Spinal cord (tissue), 10 donors: Measurements from ENCODE around the gene MYO1D. TPM values are rescaled to one million over a fixed set of nuclear protein-coding genes. Genes with fewer than 3 reads are reported as not detected.

Experiments
- DNase-seq, 6 donors: peaks; one replicate each; pipeline versions ENCODE4 v3.0.0 to v3.0.0-alpha.2; 2013 to 2015; ENCODE audit warnings: low spot score in 6 of 6, low read depth in 4 of 6
- H3K27ac ChIP-seq: one replicate; pipeline ENCODE4 v1.5.1; 2013; ENCODE audit warnings: low read depth, low read length, control low read depth
- H3K27me3 ChIP-seq: one replicate; pipeline ENCODE4 v1.6.1; 2013; ENCODE audit warnings: low read length; ENCODE audit not compliant: control insufficient read depth, insufficient read depth
- H3K36me3 ChIP-seq: one replicate; pipeline ENCODE4 v1.6.1; 2013; ENCODE audit warnings: low read length; ENCODE audit not compliant: control insufficient read depth, insufficient read depth
- H3K4me1 ChIP-seq: one replicate; pipeline ENCODE4 v1.6.1; 2013; ENCODE audit warnings: low read length; ENCODE audit not compliant: control insufficient read depth, insufficient read depth
- H3K4me3 ChIP-seq: one replicate; pipeline ENCODE4 v1.5.1; 2013; ENCODE audit warnings: low read depth, low read length, control low read depth
- H3K9me3 ChIP-seq: one replicate; pipeline ENCODE4 v1.6.1; 2013; ENCODE audit warnings: low read length; ENCODE audit not compliant: control insufficient read depth, insufficient read depth
- WGBS: methylation state at CpG from one replicate; pipeline ENCODE4 v1.1.5; 2013; ENCODE audit warnings: missing lambda C conversion rate; ENCODE audit not compliant: insufficient coverage; 5-methylcytosine and 5-hydroxymethylcytosine counted together
- polyA plus RNA-seq, 2 donors: library from polyadenylated mRNA; unstranded; fragments of 120-200 nt; gene quantifications; one replicate each; pipeline ENCODE4 v1.2.1, GENCODE V29; 2013; ENCODE audit not compliant: insufficient read length in 2 of 2
- total RNA-seq, 2 donors: library from RNA; depleted of rRNA in 1 of 2; stranded (reverse); fragments of 120-200 nt in 1 of 2; fragments of >200 nt in 1 of 2; gene quantifications; one replicate each; pipeline versions ENCODE4 v1.2.3 to v1.2.4, GENCODE V29; 2013 to 2014
- donor health status: healthy.

The MYO1D gene
- total and polyA plus RNA-seq, 4 donors = 5.0 to 29.1 (median 9.2) TPM

- Histone ChIP-seq H3K9me3 (no peaks in the 10 kb centered on the region), H3K4me3 (no peak overlapping the region), H3K27ac (no peak overlapping the region), H3K4me1 (no peaks in the 10 kb centered on the region), H3K36me3 (no peaks in the 10 kb centered on the region), H3K27me3 (no peaks in the 10 kb centered on the region)
- 100% methylated on average over 2 of the region's 4 CpGs for WGBS
- DNase-seq = no peak
Measured at GRCh38 chr17:32865141-32865540, 11.8 kb downstream of the MYO1D start.

- Histone ChIP-seq H3K36me3 (no peaks in the 10 kb centered on the region), H3K9me3 (no peaks in the 10 kb centered on the region), H3K27me3 (no peaks in the 10 kb centered on the region), H3K4me1 (no peaks in the 10 kb centered on the region), H3K4me3 (no peak overlapping the region), H3K27ac (no peak overlapping the region)
- DNase-seq = no peak
- WGBS = no CpG with 5 or more reads among the region's 1 CpG
Measured at GRCh38 chr17:32863559-32863958, 13.4 kb downstream of the MYO1D start.

- H3K4me3 ChIP-seq = no peak overlapping the region
- H3K36me3 ChIP-seq = no peaks in the 10 kb centered on the region
- 100% methylated on average over 2 of the region's 2 CpGs for whole genome bisulfite sequencing
- no peak for DNase-seq
- H3K4me1 ChIP-seq = no peaks in the 10 kb centered on the region
- H3K27me3 ChIP-seq = no peaks in the 10 kb centered on the region
- no peak overlapping the region for H3K27ac ChIP-seq
- H3K9me3 ChIP-seq = no peaks in the 10 kb centered on the region
Measured at GRCh38 chr17:32862940-32863339, 14.0 kb downstream of the MYO1D start.

DNA sequence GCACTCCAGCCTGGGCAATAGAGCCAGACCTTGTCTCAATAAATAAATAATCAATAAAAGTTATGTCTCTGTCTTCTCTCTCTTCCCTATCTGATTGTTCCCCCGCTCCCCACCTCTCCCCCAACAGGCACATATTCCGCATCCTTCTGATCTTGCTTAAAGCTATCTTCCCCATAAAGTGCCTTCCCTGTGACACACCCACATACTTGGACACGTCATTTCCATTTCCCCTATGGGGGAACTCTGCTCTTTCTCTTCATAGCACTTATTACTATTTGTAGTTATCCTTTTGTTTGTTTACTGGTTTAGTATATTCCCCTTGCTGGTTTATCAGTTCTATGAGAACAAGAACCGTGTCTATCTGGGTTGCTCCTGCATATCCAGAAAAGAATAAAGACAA is 14.9 kb downstream of the MYO1D start:
- 80% methylated on average over 3 of the region's 4 CpGs for WGBS
- H3K27me3 ChIP-seq = no peaks in the 10 kb centered on the region
- no peak overlapping the region for H3K27ac ChIP-seq
- H3K36me3 ChIP-seq = no peaks in the 10 kb centered on the region
- DNase-seq = no peak
- no peak overlapping the region for H3K4me3 ChIP-seq
- H3K4me1 ChIP-seq = no peaks in the 10 kb centered on the region
- H3K9me3 ChIP-seq = no peaks in the 10 kb centered on the region

DNA sequence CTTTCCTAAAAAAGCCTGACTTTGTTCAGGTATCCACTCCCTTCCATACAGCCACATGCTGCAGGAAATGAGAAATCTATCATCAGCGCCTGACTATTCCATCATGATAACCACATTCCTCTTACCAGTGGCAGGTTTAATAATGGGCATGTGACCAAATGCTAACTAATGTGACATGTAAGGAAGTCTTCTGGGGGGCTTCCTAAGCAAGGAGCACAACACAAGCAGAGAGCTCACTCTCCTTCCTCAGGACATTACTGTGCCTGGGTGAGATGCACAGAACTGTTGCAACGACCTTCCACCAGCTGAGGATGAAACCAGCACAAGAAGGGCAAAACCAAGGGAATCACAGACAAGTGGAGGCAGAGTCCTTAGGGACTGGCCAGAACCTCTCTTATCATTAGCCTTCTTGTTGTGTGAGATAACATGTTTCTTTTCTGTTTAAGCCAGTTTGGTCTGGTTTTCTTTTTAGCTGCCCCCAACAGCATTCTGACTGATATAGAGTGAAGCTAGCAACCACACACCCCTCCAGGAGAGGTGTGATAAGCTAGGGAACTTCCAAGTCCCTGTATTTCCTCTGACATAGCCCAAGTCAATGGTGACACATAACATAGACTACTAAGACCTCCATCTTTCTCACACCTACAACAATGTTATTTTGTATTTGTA is 16.9 kb downstream of the MYO1D start:
- no peaks in the 10 kb centered on the region for H3K27me3 ChIP-seq
- H3K9me3 ChIP-seq = no peaks in the 10 kb centered on the region
- H3K4me3 ChIP-seq = no peak overlapping the region
- no peak overlapping the region for H3K27ac ChIP-seq
- DNase-seq = no peak
- WGBS = 86% methylated on average over 1 of the region's 2 CpGs
- no peaks in the 10 kb centered on the region for H3K4me1 ChIP-seq
- H3K36me3 ChIP-seq = no peaks in the 10 kb centered on the region

DNA sequence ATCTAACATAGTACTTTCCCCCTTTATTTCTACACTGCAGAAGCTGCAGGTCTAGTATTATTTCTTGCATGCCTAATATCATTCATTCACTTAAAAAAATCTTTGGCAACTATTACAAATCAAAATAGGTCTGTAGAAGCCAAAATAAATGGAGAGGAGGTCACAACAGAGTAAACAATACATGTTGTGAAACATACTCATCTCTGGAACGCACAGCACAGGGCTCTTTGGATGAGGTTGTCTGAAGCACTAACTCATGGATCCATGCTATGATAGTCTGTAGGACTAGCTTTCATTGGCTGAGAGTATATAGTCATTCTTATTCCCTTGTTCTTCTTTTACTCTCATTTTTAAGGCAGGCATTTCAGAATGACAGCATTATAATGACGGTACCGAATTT is 21.3 kb downstream of the MYO1D start:
- Histone ChIP-seq H3K4me1 (no peaks in the 10 kb centered on the region), H3K9me3 (no peaks in the 10 kb centered on the region), H3K27me3 (no peaks in the 10 kb centered on the region), H3K27ac (no peak overlapping the region), H3K4me3 (no peak overlapping the region), H3K36me3 (no peaks in the 10 kb centered on the region)
- WGBS = no CpG with 5 or more reads among the region's 3 CpGs
- DNase-seq = no peak

GRCh38 chr17:32854832-32855389 is 22.0 kb downstream of the MYO1D start:
- Histone ChIP-seq H3K27ac (no peak overlapping the region), H3K36me3 (no peaks in the 10 kb centered on the region), H3K4me3 (no peak overlapping the region), H3K27me3 (no peaks in the 10 kb centered on the region), H3K4me1 (no peaks in the 10 kb centered on the region), H3K9me3 (no peaks in the 10 kb centered on the region)
- WGBS = no CpG with 5 or more reads among the region's 5 CpGs
- DNase-seq = no peak

DNA sequence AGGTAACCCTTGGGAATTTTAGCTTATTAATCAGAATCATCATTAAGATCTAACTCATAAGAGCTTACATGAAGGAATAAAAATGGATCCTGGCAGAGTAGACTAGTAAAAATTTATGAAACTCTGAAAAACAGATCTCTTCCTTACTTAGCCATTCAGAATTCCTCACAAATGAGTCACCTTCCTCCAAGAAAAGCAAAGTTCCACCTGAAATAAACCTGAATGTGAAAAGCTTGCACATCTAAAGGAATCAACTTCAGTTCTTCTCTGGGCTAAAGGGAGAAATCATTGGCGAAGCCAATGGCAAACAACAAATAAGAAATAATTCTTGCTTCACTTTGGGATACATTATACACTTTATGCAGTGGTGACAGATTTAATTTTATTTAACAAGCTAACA is 22.7 kb downstream of the MYO1D start:
- Histone ChIP-seq H3K27ac (no peak overlapping the region), H3K4me3 (no peak overlapping the region), H3K36me3 (no peaks in the 10 kb centered on the region), H3K4me1 (no peaks in the 10 kb centered on the region), H3K9me3 (no peaks in the 10 kb centered on the region), H3K27me3 (no peaks in the 10 kb centered on the region)
- DNase-seq = no peak
- no CpG with 5 or more reads among the region's 1 CpG for WGBS

DNA sequence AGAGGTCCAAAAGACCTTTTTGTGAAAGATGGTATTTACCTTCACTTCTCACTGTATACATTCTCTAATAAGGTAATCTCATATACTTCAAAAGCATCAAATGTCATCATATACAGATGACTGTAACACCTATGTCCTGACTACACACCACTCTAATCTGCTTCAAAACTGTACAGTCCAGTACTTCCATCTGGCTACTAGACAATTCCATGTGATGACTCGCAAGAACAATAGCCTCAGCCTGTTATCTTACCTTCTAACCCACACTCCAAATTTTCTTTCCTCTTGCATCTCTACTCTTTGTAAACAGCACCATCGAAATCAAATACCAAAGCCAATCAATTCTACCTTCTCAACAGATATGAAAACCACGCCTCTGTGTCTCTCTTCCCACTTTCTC is 24.1 kb downstream of the MYO1D start:
- no peak overlapping the region for H3K27ac ChIP-seq
- no peaks in the 10 kb centered on the region for H3K36me3 ChIP-seq
- DNase-seq = no peak
- no peaks in the 10 kb centered on the region for H3K9me3 ChIP-seq
- no peaks in the 10 kb centered on the region for H3K4me1 ChIP-seq
- H3K4me3 ChIP-seq = no peak overlapping the region
- no peaks in the 10 kb centered on the region for H3K27me3 ChIP-seq
- WGBS = 98% methylated on average over 3 of the region's 3 CpGs

- Histone ChIP-seq H3K36me3 (no peaks in the 10 kb centered on the region), H3K4me3 (no peak overlapping the region), H3K9me3 (no peaks in the 10 kb centered on the region), H3K4me1 (no peaks in the 10 kb centered on the region), H3K27me3 (no peaks in the 10 kb centered on the region), H3K27ac (no peak overlapping the region)
- DNase-seq = no peak
- no CpG with 5 or more reads among the region's 1 CpG for WGBS
Measured at GRCh38 chr17:32849879-32850278, 27.0 kb downstream of the MYO1D start.
